Fibroblast of pulmonary artery (primary cell): ENCODE measurements around the gene WDR62.
A peak's percentile ranks its signal among the peaks of the same experiment; 100 is the strongest.

Experiments used
- DNase-seq: peaks from one replicate; pipeline ENCODE4 v3.0.0-alpha.2; 2010; ENCODE audit warnings: low read depth
- H3K4me3 ChIP-seq: replicated peaks from 2 replicates; pipeline ENCODE4 v1.5.1; 2011; ENCODE audit warnings: low read depth, mild to moderate bottlenecking, control low read depth, low read length, moderate library complexity
- CTCF ChIP-seq: IDR thresholded peaks from 2 replicates; pipeline ENCODE4 v1.5.1; 2011; ENCODE audit warnings: mild to moderate bottlenecking, control low read depth, low read length, inconsistent platforms; ENCODE audit errors: missing control alignments

WDR62 gene

GRCh38 chr19:36054733-36055686 is at the start of gene WDR62:
Gene WDR62, plus strand, starts transcription at chr19:36054897. Its CDS starts 75 bp downstream, at chr19:36054972.
- DNase-seq: no peak
- peak within 1 kb of the TSS; percentile 76 for H3K4me3 ChIP-seq
- TF ChIP-seq CTCF: no peak

DNA sequence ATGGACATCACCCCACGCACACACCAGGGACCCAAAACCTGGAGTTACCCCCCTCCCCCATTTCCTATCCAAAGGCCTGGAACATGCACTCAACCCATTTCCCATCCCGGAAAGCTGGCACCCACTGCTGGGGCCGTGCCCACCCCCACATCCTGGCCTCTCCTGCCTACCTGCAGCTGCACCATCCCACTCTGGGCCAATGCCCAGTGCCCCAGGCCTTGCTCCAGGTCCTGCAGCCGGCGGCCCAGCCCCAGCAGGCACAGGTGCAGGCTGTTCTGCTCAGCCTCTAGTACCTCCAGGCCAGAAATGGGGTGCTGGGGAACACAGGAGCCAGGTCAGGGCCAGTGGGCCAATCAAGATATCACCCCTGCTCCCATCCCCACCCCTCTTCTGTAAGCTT is 47.7 kb upstream of the WDR62 start:
- no peak for DNase-seq
- no peak overlapping the region for H3K4me3 ChIP-seq
- no peak for TF ChIP-seq CTCF

GRCh38 chr19:36008336-36008978 is 46.2 kb upstream of the WDR62 start, which contains the start of gene SYNE4:
Gene SYNE4, minus strand, starts transcription at chr19:36008813. Its CDS starts 132 bp downstream, at chr19:36008681.
- H3K4me3 ChIP-seq: peak within 1 kb of the TSS; percentile 47
- no peak for TF ChIP-seq CTCF
- DNase-seq: no peak

- peak overlapping the region; percentile 47 for H3K4me3 ChIP-seq
- no peak for TF ChIP-seq CTCF
- DNase-seq: peak; percentile 58
Measured at GRCh38 chr19:36009220-36009619, 45.5 kb upstream of the WDR62 start.

GRCh38 chr19:36009633-36010379 is 44.9 kb upstream of the WDR62 start:
- TF ChIP-seq CTCF: no peak
- H3K4me3 ChIP-seq: peak overlapping the region; percentile 47
- no peak for DNase-seq

DNA sequence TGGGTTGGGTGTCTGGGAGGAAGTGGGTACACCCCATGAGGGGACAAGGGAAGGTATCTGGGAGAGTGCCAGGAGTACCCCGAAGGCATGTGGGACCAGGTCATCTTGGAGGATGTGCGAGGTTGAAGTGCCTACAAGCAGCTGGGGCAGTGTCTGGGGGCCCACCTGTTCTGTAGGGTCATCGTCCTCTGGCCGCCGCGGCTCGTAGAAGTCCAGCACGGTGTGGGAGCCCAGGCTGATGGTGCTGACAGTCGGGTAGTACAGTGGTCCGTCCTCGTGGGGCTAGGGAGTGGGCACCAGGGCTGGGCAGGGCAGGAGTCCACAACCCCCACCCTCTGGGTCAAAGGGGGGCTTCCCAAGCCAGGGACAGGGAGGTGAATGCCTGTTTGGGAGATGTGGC is 44.3 kb upstream of the WDR62 start:
- TF ChIP-seq CTCF: no peak
- DNase-seq: no peak
- H3K4me3 ChIP-seq: no peak overlapping the region
